H9 (cell line): ENCODE results near the gene ATP8A2. TPM values are rescaled to one million over a fixed set of nuclear protein-coding genes. Genes with fewer than 3 reads are reported as not detected.

Experiments used
- DNase-seq: peaks from one replicate; pipeline ENCODE4 v3.0.0-alpha.2; 2017
- H2AFZ ChIP-seq: one replicate; pipeline ENCODE4 v1.6.1; 2013; ENCODE audit warnings: mild to moderate bottlenecking, low read length, control low read depth, moderate library complexity
- H2AK5ac ChIP-seq: 2 replicates; pipeline ENCODE4 v1.6.1; 2013; ENCODE audit warnings: low read length, control low read depth, mixed read lengths; ENCODE audit not compliant: insufficient read length
- H2BK120ac ChIP-seq: one replicate; pipeline ENCODE4 v1.6.1; 2013; ENCODE audit warnings: low read depth, mild to moderate bottlenecking, low read length, control low read depth, inconsistent platforms; ENCODE audit not compliant: poor library complexity, severe bottlenecking
- H2BK12ac ChIP-seq: 2 replicates; pipeline ENCODE4 v1.6.1; 2013; ENCODE audit warnings: low read length, control low read depth, mixed read lengths, low read depth; ENCODE audit not compliant: insufficient read length
- H2BK15ac ChIP-seq: 2 replicates; pipeline ENCODE4 v1.6.1; 2013; ENCODE audit warnings: low read depth, low read length, control low read depth
- H2BK20ac ChIP-seq: one replicate; pipeline ENCODE4 v1.6.1; 2013; ENCODE audit warnings: low read depth, mild to moderate bottlenecking, low read length, control low read depth, inconsistent platforms; ENCODE audit not compliant: poor library complexity, severe bottlenecking
- H2BK5ac ChIP-seq: 2 replicates; pipeline ENCODE4 v1.6.1; 2013; ENCODE audit warnings: low read length, control low read depth, mixed read lengths; ENCODE audit not compliant: insufficient read length
- H3K14ac ChIP-seq: 2 replicates; pipeline ENCODE4 v1.6.1; 2013; ENCODE audit warnings: low read length, control low read depth; ENCODE audit not compliant: insufficient read depth
- H3K18ac ChIP-seq: 2 replicates; pipeline ENCODE4 v1.6.1; 2013; ENCODE audit warnings: low read depth, mild to moderate bottlenecking, mixed read lengths, low read length, control low read depth; ENCODE audit not compliant: insufficient read length
- H3K23ac ChIP-seq: 2 replicates; pipeline ENCODE4 v1.6.1; 2013; ENCODE audit warnings: low read length, control low read depth, mixed read lengths, low read depth; ENCODE audit not compliant: insufficient read length
- H3K23me2 ChIP-seq: 2 replicates; pipeline ENCODE4 v1.6.1; 2013; ENCODE audit warnings: low read depth, mild to moderate bottlenecking, mixed read lengths, low read length, control low read depth; ENCODE audit not compliant: insufficient read length, poor library complexity, severe bottlenecking
- H3K27ac ChIP-seq: 2 replicates; pipeline ENCODE4 v1.5.1; 2013; ENCODE audit warnings: low read length, control low read depth, mixed read lengths, low read depth; ENCODE audit not compliant: insufficient read length
- H3K27me3 ChIP-seq: 2 replicates; pipeline ENCODE4 v1.6.1; 2013; ENCODE audit warnings: low read length, control low read depth, inconsistent platforms; ENCODE audit not compliant: insufficient read depth
- H3K4ac ChIP-seq: 2 replicates; pipeline ENCODE4 v1.6.1; 2013; ENCODE audit warnings: low read depth, mild to moderate bottlenecking, control low read depth, inconsistent platforms, low read length, moderate library complexity
- H3K4me1 ChIP-seq: 2 replicates; pipeline ENCODE4 v1.6.1; 2013; ENCODE audit warnings: low read length, control low read depth, inconsistent platforms; ENCODE audit not compliant: insufficient read depth
- H3K4me2 ChIP-seq: 2 replicates; pipeline ENCODE4 v1.6.1; 2013; ENCODE audit warnings: low read length, control low read depth, mixed read lengths; ENCODE audit not compliant: insufficient read length, insufficient read depth
- H3K56ac ChIP-seq: 2 replicates; pipeline ENCODE4 v1.6.1; 2013; ENCODE audit warnings: low read depth, mild to moderate bottlenecking, mixed read lengths, low read length, control low read depth; ENCODE audit not compliant: insufficient read length
- H3K79me1 ChIP-seq: 2 replicates; pipeline ENCODE4 v1.6.1; 2013; ENCODE audit warnings: low read depth, mild to moderate bottlenecking, moderate library complexity, low read length, control low read depth, inconsistent platforms; ENCODE audit not compliant: insufficient read depth, poor library complexity, severe bottlenecking
- H3K79me2 ChIP-seq: 2 replicates; pipeline ENCODE4 v1.6.1; 2013; ENCODE audit warnings: low read length, control low read depth, inconsistent platforms; ENCODE audit not compliant: insufficient read depth
- H3K9ac ChIP-seq: 2 replicates; pipeline ENCODE4 v1.6.1; 2013; ENCODE audit warnings: low read length, control low read depth, mixed read lengths; ENCODE audit not compliant: insufficient read length; ENCODE audit errors: extremely low read depth
- H3K9me3 ChIP-seq: one replicate; pipeline ENCODE4 v1.6.1; 2013; ENCODE audit warnings: low read depth, low read length, inconsistent platforms; ENCODE audit not compliant: control insufficient read depth
- H3T11ph ChIP-seq: one replicate; pipeline ENCODE4 v1.6.1; 2013; ENCODE audit warnings: mild to moderate bottlenecking, low read length, control low read depth, inconsistent platforms
- H4K20me1 ChIP-seq: one replicate; pipeline ENCODE4 v1.6.1; 2013; ENCODE audit not compliant: control insufficient read depth, insufficient read length, insufficient read depth
- H4K5ac ChIP-seq: 2 replicates; pipeline ENCODE4 v1.6.1; 2013; ENCODE audit warnings: low read depth, mild to moderate bottlenecking, mixed read lengths, low read length, control low read depth; ENCODE audit not compliant: insufficient read length
- H4K8ac ChIP-seq: replicated peaks from 2 replicates; pipeline ENCODE4 v1.6.1; 2013; ENCODE audit warnings: low read length, control low read depth, mixed read lengths, low read depth; ENCODE audit not compliant: insufficient read length
- H4K91ac ChIP-seq: 2 replicates; pipeline ENCODE4 v1.6.1; 2013; ENCODE audit warnings: low read depth, mild to moderate bottlenecking, moderate library complexity, mixed read lengths, low read length, control low read depth; ENCODE audit not compliant: insufficient read length
- H3K27ac Mint-ChIP-seq, 3 experiments: 2 replicates in 2 of 3; 3 replicates in 1 of 3; pipeline ENCODE4 v1.8.0; 2020 to 2021; ENCODE audit warnings: mixed read lengths in 3 of 3, mild to moderate bottlenecking in 1 of 3, moderate library complexity in 1 of 3
- H3K27me3 Mint-ChIP-seq: 2 replicates; pipeline ENCODE4 v1.8.0; 2021; ENCODE audit warnings: low read depth, mild to moderate bottlenecking, moderate library complexity, mixed read lengths
- H3K36me3 Mint-ChIP-seq, 3 experiments: 2 replicates in 2 of 3; 3 replicates in 1 of 3; pipeline ENCODE4 v1.8.0; 2020 to 2021; ENCODE audit warnings: low read depth in 3 of 3, mixed read lengths in 3 of 3; ENCODE audit not compliant: insufficient read depth in 1 of 3
- H3K4me1 Mint-ChIP-seq, 2 experiments: 2 replicates each; pipeline ENCODE4 v1.8.0; 2020; ENCODE audit warnings: mixed read lengths in 2 of 2
- H3K4me3 Mint-ChIP-seq, 2 experiments: 2 replicates in 1 of 2; 3 replicates in 1 of 2; pipeline ENCODE4 v1.8.0; 2020 to 2021; ENCODE audit warnings: mild to moderate bottlenecking in 2 of 2, mixed read lengths in 2 of 2, moderate library complexity in 1 of 2
- H3K9me3 Mint-ChIP-seq, 2 experiments: 2 replicates in 1 of 2; 3 replicates in 1 of 2; pipeline ENCODE4 v1.8.0; 2020; ENCODE audit warnings: mild to moderate bottlenecking in 2 of 2, mixed read lengths in 2 of 2, moderate library complexity in 1 of 2
- CTCF ChIP-seq: fragments of 200-600 bp; sonication (generic); conservative IDR thresholded peaks from 3 replicates; pipeline ENCODE4 v1.8.0; 2021; ENCODE audit warnings: antibody characterized with exemption, mild to moderate bottlenecking
- WGBS: extraction: QIAGEN DNeasy Blood & Tissue Kit; methylation state at CpG from one replicate; pipeline ENCODE4 v1.1.7; 2013; ENCODE audit warnings: missing lambda C conversion rate, low lambda C conversion rate, mixed read lengths; ENCODE audit not compliant: insufficient read length; ENCODE audit errors: extremely low coverage; 5-methylcytosine and 5-hydroxymethylcytosine counted together
- total RNA-seq: library from RNA; stranded (reverse); gene quantifications from 2 replicates; pipeline ENCODE4 v1.2.1, GENCODE V29; 2021

The ATP8A2 gene
- total RNA-seq, 1 experiment from 2014 or later, result 18.2 TPM

DNA sequence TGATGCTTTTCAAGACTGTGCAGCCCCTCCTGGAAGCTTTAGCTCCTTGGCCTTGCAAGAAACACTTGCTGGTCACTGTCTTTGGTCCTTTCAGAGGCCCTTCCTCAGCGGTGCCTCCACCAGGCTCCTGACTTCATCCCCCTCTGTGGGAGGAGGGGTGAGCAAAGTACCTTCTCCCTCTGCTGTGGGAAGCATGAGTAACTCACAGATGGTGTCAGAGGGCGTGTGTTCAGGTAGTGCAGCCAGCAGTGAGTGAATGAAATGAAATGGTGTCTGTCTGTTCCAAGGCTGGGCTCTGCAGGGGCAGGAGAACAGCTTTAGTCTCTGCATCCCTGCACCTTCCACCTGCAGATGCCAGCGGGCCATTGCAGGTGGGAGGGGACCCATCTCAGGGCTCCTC is 577.1 kb downstream of the ATP8A2 start:
- H4K91ac ChIP-seq, result no peak overlapping the region
- H3K36me3 Mint-ChIP-seq, result peaks cover 0 to 6% (median 0%) of the 10 kb centered on the region in 3 experiments; a peak in 4 of 7 replicates
- peaks cover 2 to 5% of the 10 kb centered on the region in 2 experiments for H3K4me1 Mint-ChIP-seq
- no peak overlapping the region for H3K9ac ChIP-seq
- H2BK120ac ChIP-seq, result no peak overlapping the region
- no peaks in the 10 kb centered on the region for H3K27me3 ChIP-seq
- H2AK5ac ChIP-seq, result no peak overlapping the region
- no peak overlapping the region for H4K8ac ChIP-seq
- H2BK20ac ChIP-seq, result no peak overlapping the region
- H3K4me1 ChIP-seq, result no peaks in the 10 kb centered on the region; the same call in 1 of the 2 replicates
- no peak overlapping the region for H3K27ac Mint-ChIP-seq
- H3K14ac ChIP-seq, result no peak overlapping the region
- no peak overlapping the region for H3K4ac ChIP-seq
- no peak overlapping the region for H2BK15ac ChIP-seq
- DNase-seq, result no peak
- H3K9me3 ChIP-seq, result no peaks in the 10 kb centered on the region
- H3K23me2 ChIP-seq, result no peaks in the 10 kb centered on the region
- no peak overlapping the region for H3K4me2 ChIP-seq
- H4K5ac ChIP-seq, result no peak overlapping the region
- no peaks in the 10 kb centered on the region for H3K79me1 ChIP-seq
- H3K4me3 Mint-ChIP-seq, result no peak overlapping the region
- no peak overlapping the region for H3K56ac ChIP-seq
- no peaks in the 10 kb centered on the region; the same call in 1 of the 2 replicates for H3K27me3 Mint-ChIP-seq
- no peak for TF ChIP-seq CTCF
- no peak overlapping the region for H3K18ac ChIP-seq
- no peak overlapping the region for H2AFZ ChIP-seq
- H4K20me1 ChIP-seq, result no peaks in the 10 kb centered on the region
- H2BK5ac ChIP-seq, result no peak overlapping the region
- no peaks in the 10 kb centered on the region for H3K79me2 ChIP-seq
- H3K23ac ChIP-seq, result no peak overlapping the region
- H2BK12ac ChIP-seq, result no peak overlapping the region
- H3T11ph ChIP-seq, result no peak overlapping the region
- no peaks in the 10 kb centered on the region; a peak in 1 of 5 replicates for H3K9me3 Mint-ChIP-seq
- H3K27ac ChIP-seq, result no peak overlapping the region
- WGBS, result no CpG with 5 or more reads among the region's 3 CpGs
